SU-DHL-6 (cell line): ENCODE measurements around the gene COPRS.

ENCODE experiments used
- EZH2phosphoT487 ChIP-seq: fragments of 200-600 bp; sonication (generic), shearing (Covaris generic); conservative IDR thresholded peaks from 2 replicates; pipeline ENCODE4 v1.6.1; 2018; ENCODE audit warnings: mild to moderate bottlenecking, antibody characterized with exemption, low read length, moderate library complexity, mixed read lengths
- TF ChIP-seq, protein P1 (sequence below): fragments of 200-600 bp; sonication (generic); IDR thresholded peaks from one replicate; pipeline ENCODE4 v1.5.1; 2017; ENCODE audit warnings: antibody characterized with exemption, mild to moderate bottlenecking, low read length, moderate library complexity; ENCODE audit not compliant: insufficient read depth, poor library complexity, severe bottlenecking

DNA sequence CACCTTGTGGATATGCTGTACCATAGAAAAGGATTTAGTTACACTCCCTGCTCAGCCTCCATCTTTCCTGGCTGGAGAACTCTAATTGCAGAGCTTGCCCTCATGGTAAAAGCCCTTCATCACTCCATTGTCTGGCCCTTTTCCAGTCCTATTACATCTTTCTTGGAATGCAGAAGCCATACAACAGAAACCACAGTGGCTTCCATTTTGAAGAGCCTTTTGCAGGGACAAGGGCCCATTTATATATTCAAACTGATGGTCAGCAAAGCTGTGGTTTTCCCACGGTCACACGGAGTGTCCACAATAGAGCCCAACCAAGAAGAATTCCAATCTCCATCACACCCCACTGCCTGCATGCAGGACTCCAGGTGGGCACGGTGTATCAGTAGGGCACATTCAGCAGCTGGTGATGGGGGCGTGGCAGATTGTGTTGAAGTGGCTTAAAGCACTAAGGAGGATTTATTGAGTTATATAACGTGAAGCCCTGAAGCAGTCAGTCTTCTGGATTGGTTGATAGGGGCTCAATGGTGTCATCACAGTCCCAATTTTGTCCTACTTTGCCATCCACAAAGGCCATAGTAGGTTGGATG is 20.3 kb downstream of the COPRS start:
- TF ChIP-seq, protein P1, sequence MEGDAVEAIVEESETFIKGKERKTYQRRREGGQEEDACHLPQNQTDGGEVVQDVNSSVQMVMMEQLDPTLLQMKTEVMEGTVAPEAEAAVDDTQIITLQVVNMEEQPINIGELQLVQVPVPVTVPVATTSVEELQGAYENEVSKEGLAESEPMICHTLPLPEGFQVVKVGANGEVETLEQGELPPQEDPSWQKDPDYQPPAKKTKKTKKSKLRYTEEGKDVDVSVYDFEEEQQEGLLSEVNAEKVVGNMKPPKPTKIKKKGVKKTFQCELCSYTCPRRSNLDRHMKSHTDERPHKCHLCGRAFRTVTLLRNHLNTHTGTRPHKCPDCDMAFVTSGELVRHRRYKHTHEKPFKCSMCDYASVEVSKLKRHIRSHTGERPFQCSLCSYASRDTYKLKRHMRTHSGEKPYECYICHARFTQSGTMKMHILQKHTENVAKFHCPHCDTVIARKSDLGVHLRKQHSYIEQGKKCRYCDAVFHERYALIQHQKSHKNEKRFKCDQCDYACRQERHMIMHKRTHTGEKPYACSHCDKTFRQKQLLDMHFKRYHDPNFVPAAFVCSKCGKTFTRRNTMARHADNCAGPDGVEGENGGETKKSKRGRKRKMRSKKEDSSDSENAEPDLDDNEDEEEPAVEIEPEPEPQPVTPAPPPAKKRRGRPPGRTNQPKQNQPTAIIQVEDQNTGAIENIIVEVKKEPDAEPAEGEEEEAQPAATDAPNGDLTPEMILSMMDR = no peak
- no peak for TF ChIP-seq EZH2phosphoT487
